Measurements from ENCODE around the gene ITPKC. TPM values are rescaled to one million over a fixed set of nuclear protein-coding genes. Genes with fewer than 3 reads are reported as not detected.
A peak's percentile ranks its signal among the peaks of the same experiment; 100 is the strongest.
"Not testable (repeated sequence)": the region's sequence is repeated elsewhere in the genome, so short reads cannot be mapped to it uniquely, and the experiment has no call there.

The ITPKC gene
- polyA plus RNA-seq, 6 donors from 2014 or later = 4.5 to 13.6 (median 6.0) TPM; not detected in 1

DNA sequence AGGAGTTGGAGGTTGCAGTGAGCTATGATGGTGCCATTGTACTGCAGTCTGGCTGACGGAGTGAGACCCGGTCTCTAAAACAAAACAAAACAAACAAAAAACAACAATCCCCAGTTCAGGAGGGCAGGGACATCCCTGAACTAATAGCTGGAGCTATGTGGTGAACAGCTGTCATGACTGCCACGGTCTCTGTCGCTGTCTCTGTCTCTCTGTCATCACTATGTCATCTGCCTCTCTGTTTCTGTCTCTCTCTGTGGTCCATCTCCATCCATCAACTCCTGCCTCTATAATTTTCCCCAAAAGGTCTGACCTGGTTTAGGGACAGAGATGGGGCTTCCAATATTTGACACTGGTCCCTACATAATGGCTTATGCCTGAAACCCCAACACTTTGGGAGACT is 7.4 kb downstream of the ITPKC start:
- Mint-ChIP-seq H3K9me3 (no peaks in the 10 kb centered on the region), H3K36me3 (peaks cover 0 to 8% of the 10 kb centered on the region in 2 donors), H3K4me1 (peaks cover 21 to 34% (median 31%) of the 10 kb centered on the region in 3 donors), H3K4me3 (no peak overlapping the region), H3K27me3 (no peaks in the 10 kb centered on the region), H3K27ac (no peak overlapping the region)
- DNase-seq (no peak), ATAC-seq (ENCODE audit: low read depth in 2 of 2) (no peak)

- no peak overlapping the region for H3K4me3 Mint-ChIP-seq
- H3K4me1 Mint-ChIP-seq = peaks cover 21 to 29% (median 26%) of the 10 kb centered on the region in 3 donors
- no peaks in the 10 kb centered on the region for H3K9me3 Mint-ChIP-seq
- peaks cover 0 to 8% of the 10 kb centered on the region in 2 donors for H3K36me3 Mint-ChIP-seq
- no peaks in the 10 kb centered on the region for H3K27me3 Mint-ChIP-seq
- ATAC-seq (ENCODE audit: low read depth in 2 of 2) (no peak), DNase-seq (no peak)
- no peak overlapping the region for H3K27ac Mint-ChIP-seq
These were observed 7.9 kb downstream of the ITPKC start for GRCh38 chr19:40724855-40725254.

GRCh38 chr19:40726279-40726678 is 9.4 kb downstream of the ITPKC start:
- no peak overlapping the region for H3K27ac Mint-ChIP-seq
- H3K4me1 Mint-ChIP-seq = peaks cover 12 to 16% (median 12%) of the 10 kb centered on the region in 3 donors
- H3K4me3 Mint-ChIP-seq = no peak overlapping the region
- H3K27me3 Mint-ChIP-seq = no peaks in the 10 kb centered on the region
- ATAC-seq (ENCODE audit: low read depth in 2 of 2) = no peak
- no peaks in the 10 kb centered on the region for H3K9me3 Mint-ChIP-seq
- peaks cover 9% of the 10 kb centered on the region in 2 donors for H3K36me3 Mint-ChIP-seq
- no peak for DNase-seq

GRCh38 chr19:40730065-40730464 is 13.2 kb downstream of the ITPKC start:
- not testable (repeated sequence) for ATAC-seq (ENCODE audit: low read depth in 2 of 2)

GRCh38 chr19:40732304-40732703 is 15.4 kb downstream of the ITPKC start:
- H3K4me3 Mint-ChIP-seq; DNase-seq; H3K27me3 Mint-ChIP-seq; H3K4me1 Mint-ChIP-seq; ATAC-seq (ENCODE audit: low read depth in 2 of 2); H3K9me3 Mint-ChIP-seq: not testable (repeated sequence)
- Mint-ChIP-seq H3K27ac (peak overlapping the region in 1 of 6 donors; percentile 93), H3K36me3 (peaks cover 27 to 34% of the 10 kb centered on the region in 2 donors)

More at GRCh38 chr19:40730065-40730464, 13.2 kb downstream of the ITPKC start:
- H3K27ac Mint-ChIP-seq, H3K4me3 Mint-ChIP-seq, H3K4me1 Mint-ChIP-seq, DNase-seq, H3K9me3 Mint-ChIP-seq, H3K27me3 Mint-ChIP-seq: not testable (repeated sequence)
- peaks cover 21 to 25% of the 10 kb centered on the region in 2 donors for H3K36me3 Mint-ChIP-seq

GRCh38 chr19:40733149-40733548 is 16.2 kb downstream of the ITPKC start:
- Mint-ChIP-seq H3K4me1 (no peaks in the 10 kb centered on the region), H3K27ac (peak overlapping the region in 1 of 6 donors; percentile 29), H3K36me3 (peaks cover 27 to 34% of the 10 kb centered on the region in 2 donors), H3K27me3 (no peaks in the 10 kb centered on the region), H3K9me3 (no peaks in the 10 kb centered on the region), H3K4me3 (no peak overlapping the region)
- ATAC-seq (ENCODE audit: low read depth in 2 of 2) (no peak), DNase-seq (no peak)

GRCh38 chr19:40735013-40735771 is 18.3 kb downstream of the ITPKC start:
- Mint-ChIP-seq H3K4me3 (peak overlapping the region in 1 of 8 donors; percentile 22), H3K9me3 (no peaks in the 10 kb centered on the region), H3K27me3 (no peaks in the 10 kb centered on the region), H3K36me3 (peaks cover 27 to 44% of the 10 kb centered on the region in 2 donors), H3K4me1 (no peaks in the 10 kb centered on the region), H3K27ac (peak overlapping the region in 2 of 6 donors; percentile 1 to 65)
- DNase-seq (no peak), ATAC-seq (ENCODE audit: low read depth in 2 of 2) (no peak)

DNA sequence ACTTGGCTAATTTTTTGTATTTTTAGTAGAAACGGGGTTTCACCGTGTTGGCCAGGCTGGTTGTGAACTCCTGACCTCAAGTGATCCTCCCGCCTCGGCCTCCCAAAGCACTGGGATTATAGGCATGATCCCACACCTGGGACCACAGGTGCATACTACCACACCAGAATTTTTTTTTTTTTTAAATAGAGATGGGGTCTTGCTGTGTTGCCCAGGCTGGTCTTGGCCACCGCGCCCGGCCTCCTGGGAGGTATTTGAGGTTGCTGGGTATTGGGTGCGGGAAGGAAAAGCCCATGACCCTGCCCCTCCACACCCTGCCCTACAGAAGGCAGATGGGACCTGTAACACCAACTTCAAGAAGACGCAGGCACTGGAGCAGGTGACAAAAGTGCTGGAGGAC is 19.7 kb downstream of the ITPKC start:
- H3K9me3 Mint-ChIP-seq = no peaks in the 10 kb centered on the region
- no peak overlapping the region for H3K4me3 Mint-ChIP-seq
- H3K36me3 Mint-ChIP-seq = peaks cover 18 to 33% of the 10 kb centered on the region in 2 donors
- no peaks in the 10 kb centered on the region for H3K27me3 Mint-ChIP-seq
- H3K27ac Mint-ChIP-seq = no peak overlapping the region
- H3K4me1 Mint-ChIP-seq = peaks cover 0 to 2% (median 0%) of the 10 kb centered on the region in 3 donors
- no peak for ATAC-seq (ENCODE audit: low read depth in 2 of 2)
- DNase-seq = no peak

- no peaks in the 10 kb centered on the region for H3K27me3 Mint-ChIP-seq
- ATAC-seq (ENCODE audit: low read depth in 2 of 2) = no peak
- no peak overlapping the region for H3K4me3 Mint-ChIP-seq
- no peak for DNase-seq
- H3K9me3 Mint-ChIP-seq = no peaks in the 10 kb centered on the region
- no peak overlapping the region for H3K27ac Mint-ChIP-seq
- peaks cover 3 to 6% (median 4%) of the 10 kb centered on the region in 3 donors for H3K4me1 Mint-ChIP-seq
- H3K36me3 Mint-ChIP-seq = peaks cover 18 to 33% of the 10 kb centered on the region in 2 donors
These were observed 20.3 kb downstream of the ITPKC start for GRCh38 chr19:40737102-40737644.

DNA sequence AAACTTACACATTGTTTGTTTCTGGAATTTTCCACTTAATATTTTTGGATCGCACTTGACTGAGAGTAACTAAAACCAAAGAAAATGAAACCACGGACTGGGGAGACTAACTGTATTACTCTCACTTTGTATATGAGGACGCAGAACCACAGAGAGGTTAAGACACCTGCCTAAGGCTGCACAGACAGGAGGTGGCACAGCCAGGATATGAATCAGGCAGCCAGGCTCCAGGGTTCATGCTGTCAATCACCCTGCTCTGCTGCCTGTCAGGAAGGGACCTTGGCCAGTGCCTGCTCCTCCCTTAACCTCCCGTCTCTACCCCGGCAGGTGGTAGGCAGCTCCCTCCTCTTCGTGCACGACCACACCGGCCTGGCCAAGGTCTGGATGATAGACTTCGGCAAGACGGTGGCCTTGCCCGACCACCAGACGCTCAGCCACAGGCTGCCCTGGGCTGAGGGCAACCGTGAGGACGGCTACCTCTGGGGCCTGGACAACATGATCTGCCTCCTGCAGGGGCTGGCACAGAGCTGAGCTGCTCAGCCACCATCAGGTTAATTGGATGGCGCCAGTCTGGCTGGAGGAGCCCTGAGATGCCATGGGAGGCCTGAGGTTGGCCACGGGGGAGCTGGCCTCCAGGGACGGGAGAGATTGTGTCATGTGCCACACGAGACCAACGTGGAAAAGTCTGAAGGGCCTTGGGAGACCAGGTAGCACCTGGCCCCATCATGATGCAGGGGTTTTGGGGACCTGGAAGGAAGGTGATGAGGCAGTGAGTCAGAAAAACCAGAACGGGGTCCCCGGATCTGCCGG is 22.3 kb downstream of the ITPKC start:
- peaks cover 10 to 19% of the 10 kb centered on the region in 2 donors for H3K36me3 Mint-ChIP-seq
- H3K9me3 Mint-ChIP-seq = no peaks in the 10 kb centered on the region
- H3K27ac Mint-ChIP-seq = no peak overlapping the region
- peaks cover 3 to 6% (median 4%) of the 10 kb centered on the region in 3 donors for H3K4me1 Mint-ChIP-seq
- no peak for DNase-seq
- no peaks in the 10 kb centered on the region for H3K27me3 Mint-ChIP-seq
- no peak for ATAC-seq (ENCODE audit: low read depth in 2 of 2)
- H3K4me3 Mint-ChIP-seq = no peak overlapping the region

DNA sequence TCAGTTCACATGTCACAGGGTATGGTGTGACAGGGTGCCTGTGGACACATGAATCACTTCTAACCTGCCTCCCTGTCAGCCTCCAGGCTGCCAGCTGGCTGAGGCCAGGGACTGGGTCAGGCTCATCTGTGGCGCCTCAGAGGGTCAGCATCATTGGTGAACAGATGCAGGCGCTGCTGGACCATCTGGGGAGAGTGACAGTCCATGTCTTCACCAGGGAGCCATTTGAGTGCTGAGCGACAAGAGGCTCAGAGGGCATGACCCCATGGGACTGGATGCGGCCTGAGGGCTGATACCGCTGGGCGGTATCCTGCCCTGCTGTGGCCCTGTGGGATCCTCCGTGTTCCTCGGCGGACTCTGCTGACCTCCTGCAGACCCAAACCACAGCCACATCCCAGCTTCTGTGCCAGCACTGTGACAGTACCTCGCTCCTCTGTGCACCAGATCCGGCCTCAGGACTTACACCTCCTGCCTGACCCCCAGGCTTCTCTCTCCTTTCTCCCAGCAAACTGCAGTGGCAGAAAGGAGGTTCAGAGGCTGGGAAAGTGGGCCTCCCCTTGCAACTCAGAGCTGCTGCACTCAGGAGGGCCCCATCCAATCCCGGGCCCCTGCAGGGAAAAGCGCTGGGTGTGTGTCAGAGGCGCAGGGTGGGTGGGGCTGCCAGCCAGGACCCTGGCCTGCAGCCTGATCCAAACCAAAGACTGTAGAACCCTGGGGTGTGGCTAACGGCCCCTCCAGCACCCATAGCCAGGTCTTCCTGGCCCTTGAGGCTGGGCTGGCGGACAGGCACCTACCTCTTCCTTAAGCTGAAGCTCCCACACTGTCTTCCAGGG is 23.2 kb downstream of the ITPKC start:
- no peak for DNase-seq
- Mint-ChIP-seq H3K4me1 (peaks cover 3 to 6% (median 4%) of the 10 kb centered on the region in 3 donors), H3K4me3 (no peak overlapping the region), H3K9me3 (no peaks in the 10 kb centered on the region), H3K36me3 (peaks cover 6 to 19% of the 10 kb centered on the region in 2 donors), H3K27ac (no peak overlapping the region), H3K27me3 (no peaks in the 10 kb centered on the region)
- ATAC-seq (ENCODE audit: low read depth in 2 of 2) = no peak

DNA sequence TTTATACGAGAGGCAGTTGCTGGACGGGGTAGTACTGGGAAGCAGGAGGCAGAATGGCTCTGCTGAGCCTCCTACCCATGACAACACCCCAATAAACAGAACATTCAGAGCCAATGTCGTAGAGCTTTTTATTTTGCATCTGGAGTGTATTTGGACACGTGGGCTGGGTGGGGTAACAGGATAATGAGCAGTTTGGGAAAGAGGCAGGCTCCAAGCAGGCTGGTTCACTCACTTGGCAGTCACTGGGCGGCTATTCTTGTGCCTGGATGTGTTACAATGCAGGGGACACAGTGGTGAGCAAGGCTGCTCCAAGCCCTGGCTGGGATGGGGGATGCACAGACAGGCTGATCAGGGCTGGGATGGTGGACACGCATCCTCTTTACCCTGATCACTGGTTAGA is 23.8 kb downstream of the ITPKC start:
- Mint-ChIP-seq H3K9me3 (no peaks in the 10 kb centered on the region), H3K4me1 (peaks cover 3 to 6% (median 4%) of the 10 kb centered on the region in 3 donors), H3K4me3 (no peak overlapping the region), H3K36me3 (peaks cover under 1 to 12% of the 10 kb centered on the region in 2 donors), H3K27me3 (no peaks in the 10 kb centered on the region), H3K27ac (no peak overlapping the region)
- no peak for ATAC-seq (ENCODE audit: low read depth in 2 of 2)
- no peak for DNase-seq

All from naive B cell (primary cell).